CD14-positive monocyte (primary cell): Measurements from ENCODE around the gene IFNA4. TPM values are rescaled to one million over a fixed set of nuclear protein-coding genes. Genes with fewer than 3 reads are reported as not detected.
"Not testable (repeated sequence)": the region's sequence is repeated elsewhere in the genome, so short reads cannot be mapped to it uniquely, and the experiment has no call there.

Experiments used
- DNase-seq, 3 donors: peaks; one replicate each; pipeline ENCODE4 v3.0.0-alpha.2; 2011 to 2022
- H2AFZ ChIP-seq: 2 replicates; pipeline ENCODE4 v1.6.0; 2012; ENCODE audit warnings: mild to moderate bottlenecking, low read depth, low read length, inconsistent platforms; ENCODE audit not compliant: insufficient read depth, poor library complexity, severe bottlenecking
- H3K27ac ChIP-seq, 2 donors: 1 replicate in 1 of 2; 2 replicates in 1 of 2; pipeline ENCODE4 v1.5.1; 2012 to 2013; ENCODE audit warnings: low read length in 2 of 2, control low read depth in 1 of 2, inconsistent platforms in 1 of 2, low read depth in 1 of 2, mild to moderate bottlenecking in 1 of 2
- H3K27me3 ChIP-seq, 2 donors: one replicate each; pipeline versions ENCODE4 v1.6.0 to v1.6.1; 2011 to 2013; ENCODE audit warnings: low read length in 2 of 2; ENCODE audit not compliant: control insufficient read depth in 2 of 2, insufficient read depth in 2 of 2
- H3K36me3 ChIP-seq, 2 donors: replicated peaks in 1 of 2; 1 replicate in 1 of 2; 2 replicates in 1 of 2; pipeline versions ENCODE4 v1.5.1 to v1.6.1; 2012 to 2013; ENCODE audit warnings: low read length in 2 of 2, control low read depth in 1 of 2, inconsistent platforms in 1 of 2, mild to moderate bottlenecking in 1 of 2; ENCODE audit not compliant: insufficient read depth in 2 of 2, control insufficient read depth in 1 of 2
- H3K4me1 ChIP-seq, 2 donors: 1 replicate in 1 of 2; 2 replicates in 1 of 2; pipeline versions ENCODE4 v1.5.1 to v1.6.1; 2012 to 2013; ENCODE audit warnings: low read length in 2 of 2, control low read depth in 1 of 2, inconsistent platforms in 1 of 2, mild to moderate bottlenecking in 1 of 2, moderate library complexity in 1 of 2; ENCODE audit not compliant: insufficient read depth in 2 of 2, control insufficient read depth in 1 of 2
- H3K4me2 ChIP-seq: replicated peaks from 2 replicates; pipeline ENCODE3; 2012; ENCODE audit warnings: low read length, moderate library complexity, mild to moderate bottlenecking; ENCODE audit not compliant: poor library complexity, severe bottlenecking; ENCODE audit errors: extremely low read depth
- H3K4me3 ChIP-seq, 3 experiments: fragments of 200-600 bp in 1 of 3; sonication (generic) in 1 of 3; replicated peaks in 1 of 3; 1 replicate in 2 of 3; 2 replicates in 1 of 3; pipeline ENCODE4 v1.5.1; 2011 to 2013; ENCODE audit warnings: low read length in 3 of 3, mild to moderate bottlenecking in 3 of 3, control low read depth in 2 of 3, low read depth in 2 of 3, inconsistent platforms in 1 of 3, moderate library complexity in 1 of 3
- H3K79me2 ChIP-seq: 2 replicates; pipeline ENCODE4 v1.6.0; 2012; ENCODE audit warnings: mild to moderate bottlenecking, control low read depth, inconsistent platforms, low read length, moderate library complexity; ENCODE audit not compliant: insufficient read depth
- H3K9ac ChIP-seq: 2 replicates; pipeline ENCODE4 v1.6.0; 2017; ENCODE audit warnings: low read length, mild to moderate bottlenecking; ENCODE audit not compliant: insufficient read depth, poor library complexity, severe bottlenecking
- H3K9me3 ChIP-seq, 2 donors: replicated peaks in 1 of 2; 1 replicate in 1 of 2; 2 replicates in 1 of 2; pipeline versions ENCODE4 v1.5.1 to v1.6.1; 2012 to 2013; ENCODE audit warnings: low read length in 2 of 2, control low read depth in 1 of 2; ENCODE audit not compliant: control insufficient read depth in 1 of 2, insufficient read depth in 1 of 2
- H4K20me1 ChIP-seq: 2 replicates; pipeline ENCODE4 v1.6.0; 2012; ENCODE audit warnings: mild to moderate bottlenecking, low read length, control low read depth, moderate library complexity; ENCODE audit not compliant: insufficient read depth
- H3K27ac Mint-ChIP-seq, 7 donors: one replicate each; pipeline ENCODE4 v1.8.0; 2020; ENCODE audit warnings: mild to moderate bottlenecking in 7 of 7, mixed read lengths in 7 of 7, moderate library complexity in 6 of 7, inconsistent platforms in 2 of 7
- H3K27me3 Mint-ChIP-seq, 3 donors: one replicate each; pipeline ENCODE4 v1.8.0; 2021 to 2022; ENCODE audit warnings: low read depth in 3 of 3, mild to moderate bottlenecking in 3 of 3, mixed read lengths in 3 of 3, moderate library complexity in 3 of 3, inconsistent platforms in 1 of 3
- H3K36me3 Mint-ChIP-seq, 2 donors: one replicate each; pipeline ENCODE4 v1.8.0; 2020; ENCODE audit warnings: mixed read lengths in 2 of 2, inconsistent platforms in 1 of 2, mild to moderate bottlenecking in 1 of 2
- H3K4me1 Mint-ChIP-seq: one replicate; pipeline ENCODE4 v1.8.0; 2020; ENCODE audit warnings: mild to moderate bottlenecking, mixed read lengths
- H3K4me3 Mint-ChIP-seq, 2 donors: one replicate each; pipeline ENCODE4 v1.8.0; 2020; ENCODE audit warnings: mild to moderate bottlenecking in 2 of 2, mixed read lengths in 2 of 2, moderate library complexity in 1 of 2
- H3K9me3 Mint-ChIP-seq, 7 donors: one replicate each; pipeline ENCODE4 v1.8.0; 2020 to 2022; ENCODE audit warnings: mixed read lengths in 7 of 7, mild to moderate bottlenecking in 6 of 7, moderate library complexity in 6 of 7, inconsistent platforms in 2 of 7
- CTCF ChIP-seq: fragments of 200-600 bp; IDR thresholded peaks from one replicate; pipeline ENCODE4 v1.8.0; 2022; ENCODE audit warnings: antibody characterized with exemption, mild to moderate bottlenecking
- WGBS: methylation state at CpG from one replicate; pipeline ENCODE4 v1.1.5; 2013; ENCODE audit warnings: missing lambda C conversion rate; ENCODE audit not compliant: insufficient coverage; 5-methylcytosine and 5-hydroxymethylcytosine counted together
- intact Hi-C, 2 donors: fragments of 100-400 bp; cut with micrococcal nuclease; formaldehyde crosslinking; loops; one replicate each; pipeline versions ENCODE4 v1.15.0 to v1.15.1; 2023
- polyA plus RNA-seq, 3 donors: library from polyadenylated mRNA; depleted of rRNA in 1 of 3; unstranded in 2 of 3; stranded (reverse) in 1 of 3; fragments of 300-500 nt in 2 of 3; fragments of >200 nt in 1 of 3; fragmentation: Illumina TruSeq in 2 of 3; gene quantifications; 1 replicate in 2 of 3; 2 replicates in 1 of 3; pipeline ENCODE4 v1.2.3, GENCODE V29; 2012 to 2021

IFNA4 gene
- polyA plus RNA-seq, 3 donors = not detected

GRCh38 chr9:21233258-21233657 lies 45.9 kb upstream of the IFNA4 start:
- no peaks in the 10 kb centered on the region for H4K20me1 ChIP-seq
- H3K4me1 ChIP-seq = peaks cover 2 to 4% of the 10 kb centered on the region in 2 donors
- H3K36me3 ChIP-seq = no peaks in the 10 kb centered on the region
- 100% methylated on average over 2 of the region's 2 CpGs for WGBS
- Mint-ChIP-seq H3K4me1 (peaks cover 4% of the 10 kb centered on the region), H3K9me3 (no peaks in the 10 kb centered on the region), H3K27me3 (peaks cover 12 to 20% (median 15%) of the 10 kb centered on the region in 3 donors), H3K27ac (no peak overlapping the region), H3K36me3 (no peaks in the 10 kb centered on the region), H3K4me3 (no peak overlapping the region)
- H3K27ac ChIP-seq = no peak overlapping the region
- no peak for DNase-seq
- no peak overlapping the region for H3K9ac ChIP-seq
- intact Hi-C loops = no loop called here
- H3K4me2 ChIP-seq = no peak overlapping the region
- no peaks in the 10 kb centered on the region for H3K9me3 ChIP-seq
- no peak overlapping the region for H3K4me3 ChIP-seq
- H3K79me2 ChIP-seq = no peaks in the 10 kb centered on the region
- TF ChIP-seq CTCF = no peak
- H2AFZ ChIP-seq = no peak overlapping the region
- peaks cover 3 to 12% of the 10 kb centered on the region in 2 donors for H3K27me3 ChIP-seq

- H3K27me3 ChIP-seq = no peaks in the 10 kb centered on the region
- Mint-ChIP-seq H3K4me3 (no peak within 1 kb of the TSS), H3K9me3 (no peaks in the 10 kb centered on the region), H3K4me1 (no peaks in the 10 kb centered on the region), H3K27me3 (peaks cover 1 to 7% (median 3%) of the 10 kb centered on the region in 3 donors), H3K27ac (no peak within 1 kb of the TSS), H3K36me3 (no peaks in the 10 kb centered on the region)
- no CpG with 5 or more reads among the region's 2 CpGs for WGBS
- H2AFZ ChIP-seq = no peak within 1 kb of the TSS
- H3K4me2 ChIP-seq = no peak within 1 kb of the TSS
- intact Hi-C loops = no loop called here
- H4K20me1 ChIP-seq = no peaks in the 10 kb centered on the region
- H3K4me1 ChIP-seq = no peaks in the 10 kb centered on the region
- no peaks in the 10 kb centered on the region for H3K79me2 ChIP-seq
- no peak within 1 kb of the TSS for H3K27ac ChIP-seq
- H3K9ac ChIP-seq = no peak within 1 kb of the TSS
- H3K9me3 ChIP-seq = no peaks in the 10 kb centered on the region
- H3K36me3 ChIP-seq = no peaks in the 10 kb centered on the region
- no peak within 1 kb of the TSS for H3K4me3 ChIP-seq
- DNase-seq = no peak
- no peak for TF ChIP-seq CTCF
Observed at GRCh38 chr9:21228122-21228521, 40.7 kb upstream of the IFNA4 start, which contains the start of gene IFNA17. IFNA17 (minus strand) TSS chr9:21228222; CDS start chr9:21228173, 49 bp downstream.

DNA sequence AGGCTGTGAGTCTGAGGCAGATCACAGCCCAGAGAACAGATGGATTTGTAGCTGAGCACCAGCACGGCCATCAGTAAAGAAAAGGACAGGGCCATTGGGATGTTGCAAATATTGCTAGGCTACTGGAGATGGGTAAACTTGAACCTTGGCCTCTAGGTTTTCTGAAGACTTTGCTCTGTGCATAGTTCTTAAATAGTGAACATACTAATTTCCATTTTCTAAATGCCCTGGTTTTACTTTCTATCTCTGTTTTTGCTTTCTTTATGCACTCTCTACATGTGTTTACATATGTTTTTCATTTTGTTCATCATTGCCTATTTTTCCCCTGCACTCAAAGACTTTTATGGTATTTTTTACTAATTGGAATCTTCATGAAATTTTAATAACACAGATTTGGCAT lies 29.8 kb upstream of the IFNA4 start, which contains the start of gene IFNA16:
IFNA16 (minus strand) TSS at position 101 of the 400 bp plus-strand sequence; CDS start at position 95, 6 bp downstream.
- no CpG with 5 or more reads among the region's 1 CpG for WGBS
- not testable (repeated sequence) for H3K9me3 Mint-ChIP-seq, H3K9ac ChIP-seq

More for the DNA sequence above, 29.8 kb upstream of the IFNA4 start, which contains the start of gene IFNA16:
- DNase-seq, H3K27ac ChIP-seq, H3K9me3 ChIP-seq, H3K4me1 ChIP-seq, H3K4me2 ChIP-seq, H4K20me1 ChIP-seq, H3K27me3 ChIP-seq, H3K36me3 Mint-ChIP-seq, H2AFZ ChIP-seq, H3K27me3 Mint-ChIP-seq, H3K79me2 ChIP-seq, H3K4me3 Mint-ChIP-seq, H3K36me3 ChIP-seq, H3K4me3 ChIP-seq, intact Hi-C loops, H3K27ac Mint-ChIP-seq: not testable (repeated sequence)
- H3K4me1 Mint-ChIP-seq = peaks cover 11% of the 10 kb centered on the region
